Measurements from ENCODE around the gene CROCC2.

CROCC2 gene

DNA sequence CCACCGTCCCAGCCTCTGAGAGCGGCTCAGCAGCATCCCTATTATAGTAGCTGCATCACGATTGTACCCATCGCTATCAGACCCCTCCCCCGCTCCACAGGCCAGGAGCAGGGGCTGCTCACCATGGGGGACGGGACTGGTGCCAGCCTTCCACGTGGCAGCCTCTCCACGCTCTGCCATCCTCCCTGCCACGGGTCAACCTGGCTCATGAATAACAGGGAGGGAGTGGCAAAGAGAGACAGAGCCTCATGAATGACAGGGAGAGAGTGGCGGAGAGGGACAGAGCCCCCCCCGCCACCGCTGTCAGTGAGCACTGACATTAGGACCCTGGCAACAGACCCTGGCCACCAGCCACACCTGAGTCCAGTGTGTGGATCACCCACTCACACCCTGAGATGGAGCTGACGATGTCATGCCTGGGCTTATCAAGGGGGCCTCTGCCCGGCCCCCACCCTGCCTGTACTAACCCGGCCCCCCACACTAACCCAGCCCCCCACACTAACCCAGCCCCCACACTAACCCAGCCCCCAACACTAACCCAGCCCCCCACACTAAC, 16.9 kb downstream of the CROCC2 start:
- DNase-seq = no peak

DNA sequence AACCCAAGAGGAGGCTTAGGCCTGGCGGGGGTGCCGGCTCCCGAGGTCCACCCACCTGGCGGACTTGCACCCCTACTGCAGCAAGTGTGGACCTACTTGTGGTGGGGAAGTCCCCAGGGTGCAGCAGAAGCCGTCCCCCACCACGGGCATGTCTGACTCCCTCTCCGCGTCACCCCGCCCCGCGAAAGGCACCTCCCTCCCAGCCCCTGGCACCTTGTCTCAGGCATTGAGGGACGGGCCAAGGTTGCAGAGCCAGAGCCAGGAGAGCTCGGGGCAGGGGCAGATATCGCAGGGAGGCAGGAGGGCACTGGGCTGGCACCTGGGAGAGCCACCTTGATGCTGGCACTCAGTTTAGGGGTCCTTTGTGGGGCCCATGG, 19.0 kb downstream of the CROCC2 start:
- DNase-seq = peak in 1 of 2 experiments; percentile 22

DNA sequence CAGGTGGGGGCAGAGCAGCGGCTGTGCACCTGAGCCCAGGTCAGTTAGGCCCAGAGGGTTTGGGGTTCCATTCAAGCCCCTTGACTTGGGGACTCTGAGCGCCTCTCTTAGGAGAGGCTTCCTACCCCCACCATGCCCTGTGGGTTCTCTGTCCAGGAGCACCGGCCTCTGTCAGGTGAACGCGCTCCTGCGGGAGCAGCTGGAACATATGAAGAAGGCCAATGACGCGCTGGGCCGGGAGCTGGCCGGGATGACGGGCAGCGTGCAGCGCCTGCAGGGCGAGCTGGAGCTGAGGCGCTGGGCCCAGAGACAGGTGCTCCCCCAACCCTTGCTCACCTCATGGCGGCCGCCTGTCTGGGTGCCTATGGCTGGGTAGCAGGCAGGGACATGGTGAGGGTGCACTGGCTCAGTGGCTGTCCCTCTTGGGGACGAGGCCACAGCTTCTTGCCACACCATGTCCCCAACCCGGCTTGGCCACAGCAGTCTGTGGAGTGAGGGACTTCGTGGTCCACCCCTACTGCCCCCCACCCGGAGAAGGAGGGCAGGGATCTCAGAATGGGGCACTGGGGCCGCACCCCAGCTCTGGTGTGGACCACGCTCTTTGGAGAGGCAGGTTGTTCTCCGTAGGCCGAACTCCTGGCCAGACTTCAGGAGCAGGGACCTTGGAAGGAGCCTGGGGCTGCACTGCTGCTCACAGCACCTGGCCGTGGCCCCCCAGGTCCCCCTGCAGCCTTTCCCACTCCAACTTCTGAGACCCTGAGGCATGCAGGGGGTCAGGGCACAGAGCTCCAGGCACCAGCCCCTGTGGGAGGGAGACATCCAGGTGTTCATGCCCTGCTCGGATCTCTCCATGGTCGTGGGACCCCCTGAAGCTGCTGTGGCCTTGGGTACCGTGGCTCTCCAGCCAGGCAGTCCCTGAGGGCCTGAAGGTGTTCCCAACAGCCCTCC, 19.7 kb downstream of the CROCC2 start:
- DNase-seq = peak in 1 of 2 experiments; percentile 55

DNA sequence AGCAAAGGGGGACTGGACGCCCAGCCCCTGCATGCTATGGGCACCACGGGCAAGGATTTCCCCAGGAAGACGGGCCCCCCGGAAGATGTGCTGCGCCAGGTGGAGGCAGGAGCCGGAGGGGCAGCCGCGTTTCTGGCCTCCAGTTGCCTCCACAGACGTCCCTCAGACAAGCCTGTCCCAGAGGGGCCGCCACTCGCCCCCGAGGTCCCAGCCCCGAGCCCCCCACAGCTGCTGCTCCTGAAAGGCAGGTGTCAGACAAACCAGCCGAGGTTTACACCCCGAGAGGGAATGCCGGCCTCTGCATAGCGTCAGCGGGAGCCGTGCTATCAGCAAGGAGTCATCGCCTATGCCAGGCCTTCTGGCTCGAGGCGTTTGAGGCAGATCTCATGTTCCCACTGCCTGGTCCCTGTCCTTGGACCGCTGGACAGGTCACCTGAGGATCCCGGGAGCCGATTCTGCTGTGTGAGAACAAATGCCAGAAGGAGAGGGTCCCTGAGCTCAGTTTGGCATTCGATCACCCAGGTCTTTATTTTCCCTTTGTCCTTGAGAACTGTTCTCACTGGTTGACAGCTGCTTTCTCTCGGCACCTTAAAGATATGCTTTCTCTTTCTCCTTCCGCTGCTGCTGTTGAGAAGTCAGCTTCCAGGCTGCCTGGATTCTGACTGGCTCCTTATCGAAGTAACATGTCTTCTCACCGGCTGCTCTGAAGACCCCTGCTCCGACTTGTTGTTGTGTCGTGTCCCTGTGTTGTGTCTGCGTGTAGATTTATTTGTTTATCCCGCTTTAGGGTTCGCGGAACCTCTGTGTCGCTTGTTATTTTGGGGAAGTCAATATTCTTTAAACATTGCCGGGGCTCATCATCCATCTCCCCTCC, 20.6 kb downstream of the CROCC2 start:
- no peak for DNase-seq

DNA sequence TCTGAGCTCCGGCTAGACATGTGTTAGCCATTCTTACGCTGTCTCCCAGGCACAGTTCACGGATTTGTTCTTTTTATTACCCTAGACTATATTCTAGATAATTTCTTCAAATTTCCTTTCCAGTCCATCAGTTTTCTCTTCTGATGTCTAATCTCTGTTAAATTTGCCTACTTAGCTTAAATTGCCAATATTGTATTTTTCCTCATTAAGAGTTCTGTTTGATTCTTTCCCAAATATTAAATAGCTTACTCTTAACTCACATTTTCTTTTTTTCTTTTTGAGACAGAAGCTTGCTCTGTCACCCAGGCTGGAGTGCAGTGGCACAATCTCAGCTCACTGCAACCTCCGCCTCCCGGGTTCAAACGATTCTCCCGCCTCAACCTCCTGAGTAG, 21.2 kb downstream of the CROCC2 start:
- DNase-seq = no peak

DNA sequence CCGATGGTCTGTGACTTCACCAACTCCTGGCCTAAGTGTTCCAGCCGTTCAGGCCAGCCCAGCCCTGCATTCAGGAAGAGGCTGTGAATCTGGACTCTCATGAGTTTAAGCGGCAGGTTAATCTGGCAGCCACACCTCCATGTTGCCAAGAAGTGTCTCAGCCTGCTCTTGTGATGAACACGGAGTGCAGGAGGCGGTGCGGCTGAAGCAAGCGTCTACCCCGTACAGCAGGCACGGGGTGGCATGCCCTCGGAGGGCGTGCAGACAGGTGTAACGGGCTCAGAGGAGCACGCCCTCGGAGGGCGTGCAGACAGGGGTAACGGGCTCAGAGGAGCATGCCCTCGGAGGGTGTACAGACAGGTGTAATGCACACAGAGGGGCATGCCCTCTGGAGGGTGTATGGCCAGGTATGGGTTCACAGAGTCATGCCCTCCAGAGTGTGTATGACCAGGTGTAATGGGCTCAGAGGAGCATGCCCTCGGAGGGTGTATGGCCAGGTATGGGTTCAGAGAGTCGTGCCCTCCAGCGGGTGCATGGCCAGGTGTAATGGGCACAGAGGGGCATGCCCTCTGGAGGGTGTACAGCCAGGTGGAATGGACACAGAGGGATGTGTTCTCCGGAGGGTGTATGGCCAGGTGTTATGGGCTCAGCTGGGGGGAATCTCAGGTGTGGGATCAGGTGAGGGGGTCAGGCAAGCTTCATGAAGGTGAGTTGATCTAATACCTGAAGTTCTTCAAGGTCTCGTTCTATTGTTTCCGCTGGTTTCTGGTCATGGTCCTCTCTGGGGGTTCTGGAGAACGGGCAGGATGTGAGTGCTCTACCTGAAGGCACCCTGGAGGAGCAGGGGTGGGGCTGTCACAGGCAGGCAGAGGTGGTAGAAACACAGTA, 22.6 kb downstream of the CROCC2 start:
- no peak for DNase-seq

DNA sequence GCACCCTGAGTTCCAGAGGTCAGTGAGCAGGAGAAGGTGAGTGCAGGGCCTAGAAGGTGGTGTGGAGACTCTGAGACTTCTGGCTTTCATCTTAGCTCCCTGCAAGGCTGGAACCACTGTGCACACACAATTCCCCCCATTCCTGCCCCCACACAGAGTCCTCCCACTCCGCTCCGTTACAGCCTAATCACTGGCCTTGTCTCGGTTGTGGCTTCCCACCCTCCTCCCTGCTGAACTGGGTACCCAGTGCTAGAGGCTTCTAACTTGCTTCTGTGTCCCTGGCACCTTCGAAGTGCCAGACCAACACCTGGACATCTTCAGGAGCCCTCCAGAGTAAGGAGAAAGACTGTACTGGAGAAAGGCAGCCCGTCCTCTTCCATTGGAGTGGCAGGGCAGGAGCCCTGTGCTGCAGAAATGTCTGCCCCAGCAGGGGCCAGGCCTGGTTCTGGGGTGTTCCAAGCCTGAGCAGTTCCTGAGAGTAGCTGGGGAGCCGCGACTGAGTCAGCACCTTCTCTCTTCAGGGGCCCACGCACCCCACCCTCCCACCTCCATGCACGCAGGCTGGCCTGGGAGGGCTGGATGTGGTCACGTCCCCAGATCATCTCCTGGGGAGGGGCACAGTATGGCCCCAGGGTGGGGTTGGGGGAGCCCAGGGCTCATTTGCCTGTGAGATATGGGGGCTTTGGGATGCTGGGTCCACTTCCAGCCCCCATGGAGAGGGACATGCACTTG, 23.4 kb downstream of the CROCC2 start:
- DNase-seq = no peak

DNA sequence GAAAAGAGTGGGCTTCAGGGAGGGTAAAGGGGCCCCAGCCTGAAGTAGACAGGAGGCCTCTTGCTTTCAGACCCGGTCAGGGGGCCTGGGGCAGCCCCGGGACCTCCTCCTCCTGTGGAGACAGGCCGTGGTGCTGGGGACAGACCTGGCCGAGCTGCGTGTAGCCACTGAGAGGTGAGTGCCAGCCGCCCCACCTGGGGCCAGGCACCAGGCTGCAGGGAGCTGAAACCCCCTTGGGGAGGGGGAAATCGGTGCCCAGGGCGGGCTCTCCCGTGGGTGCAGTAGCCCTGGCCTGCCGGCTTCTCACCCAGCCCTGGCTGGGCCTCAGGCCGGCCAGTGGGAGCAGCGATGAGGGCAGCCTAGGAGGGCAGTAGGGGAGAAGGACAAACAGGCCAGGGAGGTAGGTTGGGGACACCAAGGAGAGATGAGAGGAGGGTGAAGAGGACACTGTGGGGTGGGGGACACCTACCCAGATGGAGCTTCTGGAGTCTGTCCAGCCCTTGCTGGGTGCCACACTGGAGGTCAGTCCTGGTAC, 24.0 kb downstream of the CROCC2 start:
- no peak for DNase-seq

DNA sequence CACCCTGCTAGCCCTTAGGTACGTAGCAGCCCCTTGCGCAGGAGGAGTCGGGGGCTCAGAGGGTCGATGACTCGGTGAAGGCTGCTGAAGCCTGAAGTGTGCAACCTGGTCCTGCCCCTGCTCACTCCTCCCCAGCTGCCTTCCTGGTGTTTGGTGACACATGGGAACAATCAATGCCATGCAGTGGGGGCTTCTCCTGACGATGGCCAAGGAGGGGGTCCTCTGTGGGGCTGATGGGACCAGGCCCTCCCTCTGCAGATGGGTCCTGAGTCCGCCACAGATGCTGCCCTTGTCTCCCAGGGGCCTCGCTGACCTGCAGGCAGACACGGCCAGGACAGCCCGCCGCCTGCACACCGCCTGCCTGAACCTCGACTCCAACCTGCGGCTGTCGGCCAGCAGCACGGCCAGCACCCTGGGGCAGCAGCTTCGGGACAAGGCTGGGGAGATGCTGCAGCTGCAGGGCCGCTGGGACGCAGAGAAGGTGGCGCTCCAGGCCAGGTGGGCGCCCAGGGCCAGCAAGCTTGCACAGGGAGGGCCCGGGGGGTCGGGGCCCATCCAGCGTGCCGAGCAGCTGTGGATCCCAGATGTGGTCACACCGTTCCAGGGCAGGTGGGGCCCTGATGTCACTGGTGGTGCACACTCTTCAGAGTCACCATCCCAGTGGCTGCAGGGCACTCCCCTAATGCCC, 24.6 kb downstream of the CROCC2 start:
- DNase-seq = no peak

DNA sequence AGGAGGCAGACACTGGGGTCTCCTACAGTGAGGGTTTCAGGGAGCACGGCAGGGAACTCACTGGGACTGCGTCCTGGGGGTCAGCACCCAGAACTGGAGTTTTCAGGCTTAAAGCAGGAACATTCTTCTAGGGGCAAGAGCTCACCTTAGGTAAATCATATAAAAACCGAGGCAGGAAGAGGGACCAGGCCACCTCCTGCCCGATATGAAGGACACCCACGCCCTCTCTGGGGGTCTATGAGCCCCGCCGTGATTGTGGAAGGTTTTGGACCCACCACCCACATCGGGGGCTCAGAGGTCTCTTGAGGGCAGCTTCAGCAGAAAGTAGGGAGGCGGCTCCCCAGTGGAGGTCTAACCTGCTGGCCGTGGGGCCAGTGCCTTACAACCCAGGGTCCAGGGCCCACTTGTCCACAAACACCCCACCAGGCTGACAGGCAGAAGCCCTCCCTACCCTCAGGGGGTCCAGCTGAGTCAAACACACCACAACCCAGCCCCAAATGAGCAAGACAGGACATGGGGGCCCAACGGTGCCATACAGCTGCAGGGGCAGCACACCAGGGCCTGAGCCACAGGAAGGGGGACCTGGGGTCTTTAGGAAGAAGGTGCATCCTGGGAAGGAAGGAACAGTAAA, 25.3 kb downstream of the CROCC2 start:
- DNase-seq = no peak

DNA sequence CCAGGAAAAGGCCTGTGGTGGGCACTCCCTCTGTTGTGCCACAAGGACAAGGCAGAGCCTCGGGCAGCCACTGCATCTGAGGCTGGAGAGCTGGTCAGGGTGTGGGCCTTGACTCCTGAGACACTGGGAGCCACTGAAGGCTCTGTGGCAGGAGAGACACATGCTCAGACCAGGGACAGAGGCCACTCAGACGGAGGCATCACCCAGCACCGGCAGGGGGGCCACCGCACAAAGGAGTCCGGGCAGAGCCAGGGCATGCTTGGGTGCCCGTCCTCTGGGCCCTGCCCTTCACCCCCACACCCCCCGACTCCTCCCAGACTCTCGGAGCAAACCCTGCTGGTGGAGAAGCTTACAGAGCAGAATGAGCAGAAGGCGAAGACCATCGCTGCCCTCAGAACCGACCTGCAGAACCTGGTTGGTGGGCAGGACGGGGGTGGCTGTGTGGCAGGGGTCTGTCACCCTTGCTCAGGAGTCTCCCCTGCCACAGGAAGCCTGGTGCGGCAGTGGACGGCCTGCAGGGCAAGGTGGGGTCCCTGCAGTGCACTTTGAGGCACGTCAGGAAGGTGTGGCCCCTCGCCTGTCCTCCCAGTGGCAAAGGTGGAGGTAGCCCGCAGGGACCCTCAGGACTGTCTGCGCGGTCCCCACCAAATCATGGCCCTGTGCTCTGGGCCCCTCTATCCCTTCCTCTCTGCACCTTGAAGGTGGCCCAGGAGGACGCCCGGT, 26.0 kb downstream of the CROCC2 start:
- DNase-seq = no peak

DNA sequence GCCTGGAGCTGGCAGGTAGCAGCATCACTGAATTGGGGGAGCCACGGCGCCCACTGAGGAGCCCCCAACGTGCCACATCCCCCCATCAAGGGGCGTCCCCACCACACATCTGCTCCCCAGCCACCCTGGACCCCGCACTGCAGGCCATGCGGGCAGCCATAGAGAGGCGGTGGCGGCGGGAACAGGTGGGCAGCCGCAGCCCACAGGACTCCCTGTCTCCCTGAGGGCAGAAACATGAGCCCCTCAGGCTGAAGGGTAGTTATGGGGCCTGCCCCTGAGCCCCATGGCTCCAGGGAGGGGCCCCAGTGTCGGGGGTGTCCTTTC, 26.6 kb downstream of the CROCC2 start:
- DNase-seq = no peak

DNA sequence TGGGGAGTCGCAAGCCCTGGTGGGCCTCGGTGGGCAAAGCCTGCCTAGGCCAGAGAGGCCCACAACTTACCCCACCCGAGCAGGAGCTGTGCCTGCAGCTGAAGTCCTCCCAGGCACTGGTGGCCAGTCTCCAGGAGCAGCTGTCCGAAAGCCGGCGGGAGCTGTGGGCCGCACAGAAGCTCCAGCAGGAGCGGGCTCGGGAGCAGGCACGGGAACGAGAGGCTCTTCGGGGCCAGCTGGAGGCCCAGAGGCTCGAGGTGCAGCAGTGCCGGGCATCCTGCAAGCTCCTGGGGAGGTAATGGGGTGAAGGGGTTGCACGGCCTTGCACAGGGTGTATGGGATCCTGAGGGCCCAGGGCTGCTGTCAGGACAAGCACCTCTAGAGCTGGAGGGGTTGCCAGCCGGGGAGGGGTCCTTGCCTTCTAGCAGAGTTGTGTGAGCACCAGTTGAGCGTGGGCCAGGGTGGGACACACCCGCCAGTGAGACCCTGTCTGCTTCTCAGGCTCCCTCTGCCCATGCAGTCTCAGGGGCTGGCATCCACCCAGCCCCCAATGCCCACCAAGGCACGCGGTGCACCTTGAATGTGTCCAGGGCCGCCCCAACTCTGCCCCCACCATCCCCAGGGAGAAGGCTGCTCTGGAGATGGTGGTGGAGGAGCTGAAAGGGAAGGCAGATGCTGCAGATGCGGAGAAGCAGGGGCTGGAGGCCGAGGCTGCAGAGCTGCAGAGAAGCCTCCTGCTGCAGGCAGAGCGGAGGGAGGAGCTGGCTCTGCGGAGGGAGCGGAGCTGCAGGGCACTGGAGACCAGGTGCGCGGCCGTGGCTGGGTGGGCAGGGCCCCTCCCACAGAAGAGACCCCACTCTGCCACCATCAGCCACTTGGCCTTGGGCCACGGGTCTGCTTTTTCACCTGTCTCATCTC, 27.2 kb downstream of the CROCC2 start:
- no peak for DNase-seq

DNA sequence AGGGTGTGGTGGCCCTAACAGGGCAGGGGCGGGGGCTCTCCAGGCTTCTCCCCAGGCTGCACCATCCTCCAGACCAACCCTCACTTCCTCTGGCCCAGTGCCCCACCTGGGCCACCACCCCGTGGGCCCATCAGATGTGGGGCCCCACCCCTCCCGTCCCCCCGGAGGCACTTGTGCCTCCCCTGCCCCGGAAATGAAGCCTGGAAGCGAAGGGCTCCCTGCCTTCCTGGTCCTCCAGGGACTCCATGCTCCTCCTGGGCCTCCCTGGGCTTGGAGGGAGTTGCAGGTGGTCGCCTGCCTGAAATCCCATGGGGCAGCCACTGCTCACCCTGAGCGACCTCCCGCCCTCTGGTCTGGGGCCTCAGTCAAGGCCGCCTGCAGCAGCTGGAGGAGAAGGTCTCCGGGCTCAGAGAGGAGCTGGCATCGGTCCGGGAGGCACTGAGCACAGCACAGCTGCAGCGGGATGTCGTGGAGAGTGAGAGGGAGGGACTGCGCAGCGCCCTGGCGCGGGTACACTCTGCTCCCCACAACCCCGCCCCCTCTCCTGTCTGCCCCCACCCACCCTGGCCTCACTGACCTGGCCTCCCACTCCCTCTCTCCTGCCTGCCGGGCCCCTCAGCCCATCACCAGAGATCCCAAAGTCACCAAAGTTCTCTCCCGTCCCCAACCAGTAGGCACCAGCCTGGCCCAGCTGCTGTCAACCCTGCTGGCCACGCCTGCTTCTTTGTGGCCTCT, 28.0 kb downstream of the CROCC2 start:
- no peak for DNase-seq

DNA sequence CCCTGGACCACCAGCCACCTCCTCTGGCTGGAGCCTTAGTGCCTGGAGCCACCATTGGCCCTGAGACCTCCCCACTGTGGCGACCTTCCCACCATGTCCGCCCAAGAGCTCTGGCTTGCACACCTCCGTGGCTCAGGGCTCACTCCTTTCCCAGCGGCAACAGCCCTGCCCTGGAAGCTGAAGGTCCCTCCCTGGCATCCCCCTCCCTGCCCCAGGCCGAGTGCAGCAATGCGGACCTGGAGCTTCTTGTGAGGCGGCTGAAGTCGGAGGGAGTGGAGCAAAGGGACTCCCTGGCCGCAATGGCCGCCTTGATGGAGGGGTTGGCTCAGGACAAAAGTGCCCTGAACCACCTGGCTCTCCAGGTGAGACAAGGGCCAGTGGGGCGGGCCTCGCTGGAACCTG, 28.6 kb downstream of the CROCC2 start:
- DNase-seq = no peak

DNA sequence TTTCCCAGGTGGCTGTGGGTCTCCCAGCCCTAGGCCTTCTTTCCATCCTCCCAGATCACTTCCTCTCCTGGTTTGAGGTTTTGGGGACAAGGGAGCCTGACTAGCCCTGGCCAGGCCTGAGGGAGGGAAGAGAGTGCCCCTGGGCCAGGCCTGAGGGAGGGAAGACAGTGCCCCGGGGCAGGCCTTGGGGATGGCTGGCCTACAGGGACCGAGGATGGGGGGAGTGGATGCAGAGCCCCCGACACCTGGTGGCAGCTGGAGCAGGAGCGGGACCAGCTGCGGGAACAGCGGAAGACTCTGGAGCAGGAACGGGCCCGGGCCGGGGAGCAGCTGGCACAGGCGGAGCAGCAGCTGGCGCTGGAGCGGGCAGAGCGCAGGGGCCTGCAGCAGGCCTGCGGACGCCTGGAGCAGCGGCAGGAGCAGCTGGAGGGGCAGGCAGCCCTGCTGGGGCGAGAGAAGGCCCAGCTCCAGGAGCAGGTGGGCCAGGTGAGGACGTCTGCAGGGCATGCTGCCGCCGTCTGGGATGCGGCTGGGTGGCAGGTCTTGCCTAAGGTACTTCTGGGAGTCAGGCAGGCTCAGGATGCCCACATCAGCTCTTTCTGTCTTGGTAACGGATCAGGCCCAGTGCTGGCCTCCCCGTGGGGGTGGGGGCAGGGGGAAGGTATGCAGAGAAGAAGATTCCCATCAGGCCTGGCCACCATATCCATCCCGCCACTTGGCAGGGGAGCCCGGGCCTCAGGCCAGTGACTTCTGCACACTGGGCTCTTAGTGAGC, 29.2 kb downstream of the CROCC2 start:
- DNase-seq = no peak

DNA sequence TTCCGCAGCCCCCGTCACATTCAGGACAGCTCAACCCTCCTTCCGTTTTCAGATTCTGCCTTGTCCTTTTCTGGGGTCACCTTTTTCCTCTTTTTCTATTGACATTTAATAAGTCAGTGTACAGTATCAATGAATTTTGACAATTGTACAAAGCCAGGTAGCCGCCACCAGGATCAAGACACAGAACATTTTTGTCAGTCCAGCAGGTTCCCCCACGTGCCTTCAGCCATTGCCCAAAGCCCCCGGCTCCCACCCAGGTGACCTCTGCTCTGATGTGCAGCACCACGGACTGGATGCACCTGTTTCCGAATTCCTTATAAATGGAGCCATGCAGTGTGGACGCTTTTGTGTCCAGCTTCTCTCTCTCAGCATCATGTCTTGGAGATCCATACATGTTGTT, 30.0 kb downstream of the CROCC2 start:
- no peak for DNase-seq

Data from NCI-H526 (cell line).